Tibial nerve (tissue), 4 donors: ENCODE data around the gene C22orf42. TPM values are rescaled to one million over a fixed set of nuclear protein-coding genes. Genes with fewer than 3 reads are reported as not detected.

ENCODE experiments used
- DNase-seq, 2 donors: peaks; one replicate each; pipeline ENCODE4 v3.0.0-alpha.2; 2019; ENCODE audit warnings: low spot score in 2 of 2
- H3K27ac ChIP-seq, 4 donors: fragments of 200-600 bp; sonication (generic) in 3 of 4; one replicate each; pipeline ENCODE4 v1.5.1; 2017 to 2019; ENCODE audit warnings: mild to moderate bottlenecking in 1 of 4
- H3K27me3 ChIP-seq, 2 donors: fragments of 200-600 bp; sonication (generic) in 1 of 2; one replicate each; pipeline versions ENCODE4 v1.5.1 to v1.6.0; 2017 to 2019
- H3K36me3 ChIP-seq, 3 donors: fragments of 200-600 bp; sonication (generic); one replicate each; pipeline ENCODE4 v1.5.1; 2018 to 2019
- H3K4me1 ChIP-seq, 4 donors: fragments of 200-600 bp; sonication (generic) in 3 of 4; one replicate each; pipeline ENCODE4 v1.5.1; 2017 to 2019
- H3K4me3 ChIP-seq, 4 donors: fragments of 200-600 bp; sonication (generic) in 3 of 4; one replicate each; pipeline ENCODE4 v1.5.1; 2017 to 2019; ENCODE audit warnings: mild to moderate bottlenecking in 1 of 4, moderate library complexity in 1 of 4
- H3K9me3 ChIP-seq, 4 donors: fragments of 200-600 bp; sonication (generic) in 3 of 4; one replicate each; pipeline ENCODE4 v1.5.1; 2017 to 2019
- EP300 ChIP-seq, 2 donors: sonication (generic); formaldehyde crosslinking; IDR thresholded peaks; one replicate each; pipeline ENCODE4 v1.6.1; 2017; ENCODE audit warnings: antibody characterized with exemption in 2 of 2, mild to moderate bottlenecking in 1 of 2
- POLR2A ChIP-seq, 2 donors: fragments of 450-650 bp; IDR thresholded peaks; one replicate each; pipeline ENCODE4 v1.6.1; 2017; ENCODE audit warnings: antibody characterized with exemption in 2 of 2, mild to moderate bottlenecking in 2 of 2, moderate library complexity in 2 of 2
- WGBS, 2 donors: methylation state at CpG; one replicate each; pipeline ENCODE4 v1.1.5; 2018; 5-methylcytosine and 5-hydroxymethylcytosine counted together
- total RNA-seq, 4 donors: library from RNA; depleted of rRNA; stranded (reverse); fragments of >200 nt; gene quantifications; one replicate each; pipeline ENCODE4 v1.1.0, GENCODE V29; 2016
- TF ChIP-seq, protein P1 (sequence below), 5 experiments: fragments of 200-600 bp in 3 of 5; fragments of 450-650 bp in 2 of 5; sonication (generic) in 3 of 5; IDR thresholded peaks; one replicate each; pipeline ENCODE4 v1.5.1; 2016 to 2019; ENCODE audit warnings: antibody characterized with exemption in 5 of 5, mild to moderate bottlenecking in 3 of 5, moderate library complexity in 2 of 5

Gene C22orf42
- total RNA-seq, 4 donors from 2014 or later = not detected

DNA sequence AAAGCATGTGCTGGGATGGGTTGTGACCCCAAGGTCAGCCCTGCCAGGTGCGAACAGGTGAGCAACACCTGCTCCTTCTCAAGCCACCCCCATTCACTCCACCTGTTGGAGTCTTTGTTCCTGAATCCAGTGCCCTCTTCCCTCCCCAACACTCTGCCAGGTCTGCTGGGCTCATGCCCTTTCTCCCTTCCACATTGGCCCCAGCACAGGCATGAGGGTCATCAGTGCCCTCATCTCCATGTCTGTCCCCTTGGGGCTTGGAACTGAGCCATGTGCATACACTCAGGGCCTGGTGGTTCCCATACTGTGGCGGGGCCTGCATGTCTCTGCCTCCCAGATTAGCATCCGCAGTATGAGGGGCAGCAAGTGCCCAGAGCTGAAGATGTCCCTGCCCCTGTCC lies 26.7 kb upstream of the C22orf42 start:
- Histone ChIP-seq H3K36me3 (no peaks in the 10 kb centered on the region), H3K27ac (no peak overlapping the region), H3K4me1 (no peaks in the 10 kb centered on the region), H3K4me3 (no peak overlapping the region), H3K27me3 (no peaks in the 10 kb centered on the region), H3K9me3 (no peaks in the 10 kb centered on the region)
- WGBS, 2 donors = 85 to 98% methylated on average over 3 of the region's 3 CpGs
- DNase-seq = no peak
- TF ChIP-seq EP300 (IDR thresholded peaks at IDR 0.05) (no peak), POLR2A (IDR thresholded peaks at IDR 0.05) (no peak)
- TF ChIP-seq, protein P1, sequence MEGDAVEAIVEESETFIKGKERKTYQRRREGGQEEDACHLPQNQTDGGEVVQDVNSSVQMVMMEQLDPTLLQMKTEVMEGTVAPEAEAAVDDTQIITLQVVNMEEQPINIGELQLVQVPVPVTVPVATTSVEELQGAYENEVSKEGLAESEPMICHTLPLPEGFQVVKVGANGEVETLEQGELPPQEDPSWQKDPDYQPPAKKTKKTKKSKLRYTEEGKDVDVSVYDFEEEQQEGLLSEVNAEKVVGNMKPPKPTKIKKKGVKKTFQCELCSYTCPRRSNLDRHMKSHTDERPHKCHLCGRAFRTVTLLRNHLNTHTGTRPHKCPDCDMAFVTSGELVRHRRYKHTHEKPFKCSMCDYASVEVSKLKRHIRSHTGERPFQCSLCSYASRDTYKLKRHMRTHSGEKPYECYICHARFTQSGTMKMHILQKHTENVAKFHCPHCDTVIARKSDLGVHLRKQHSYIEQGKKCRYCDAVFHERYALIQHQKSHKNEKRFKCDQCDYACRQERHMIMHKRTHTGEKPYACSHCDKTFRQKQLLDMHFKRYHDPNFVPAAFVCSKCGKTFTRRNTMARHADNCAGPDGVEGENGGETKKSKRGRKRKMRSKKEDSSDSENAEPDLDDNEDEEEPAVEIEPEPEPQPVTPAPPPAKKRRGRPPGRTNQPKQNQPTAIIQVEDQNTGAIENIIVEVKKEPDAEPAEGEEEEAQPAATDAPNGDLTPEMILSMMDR (IDR thresholded peaks at IDR 0.05) = no peak

DNA sequence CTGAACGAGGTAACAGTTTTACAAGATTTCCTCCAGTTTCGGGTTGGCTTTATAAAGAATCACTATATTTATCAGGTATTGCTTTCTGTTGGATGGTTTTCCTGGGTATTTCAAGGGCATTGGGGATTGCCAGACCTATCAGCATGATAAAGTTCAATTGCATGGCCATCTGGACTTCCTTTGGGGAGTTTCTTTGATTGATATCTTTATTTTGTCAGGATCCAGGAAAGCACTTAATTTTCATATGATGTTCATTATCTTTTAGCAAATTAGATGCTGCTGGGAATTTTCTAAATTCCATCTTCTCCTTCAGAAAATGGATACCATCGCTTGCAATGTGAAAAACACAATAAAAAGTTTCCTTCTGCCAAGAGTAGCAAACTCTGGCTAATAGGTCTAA lies 24.5 kb upstream of the C22orf42 start:
- no peak overlapping the region for H3K4me3 ChIP-seq
- H3K9me3 ChIP-seq = no peaks in the 10 kb centered on the region
- H3K27me3 ChIP-seq = no peaks in the 10 kb centered on the region
- WGBS, 2 donors = 62 to 72% methylated on average over 3 of the region's 3 CpGs
- no peaks in the 10 kb centered on the region for H3K4me1 ChIP-seq
- no peaks in the 10 kb centered on the region for H3K36me3 ChIP-seq
- DNase-seq = no peak
- no peak for TF ChIP-seq EP300 (IDR thresholded peaks at IDR 0.05)
- no peak for TF ChIP-seq POLR2A (IDR thresholded peaks at IDR 0.05)
- TF ChIP-seq, protein P1 (IDR thresholded peaks at IDR 0.05) = no peak
- H3K27ac ChIP-seq = no peak overlapping the region

DNA sequence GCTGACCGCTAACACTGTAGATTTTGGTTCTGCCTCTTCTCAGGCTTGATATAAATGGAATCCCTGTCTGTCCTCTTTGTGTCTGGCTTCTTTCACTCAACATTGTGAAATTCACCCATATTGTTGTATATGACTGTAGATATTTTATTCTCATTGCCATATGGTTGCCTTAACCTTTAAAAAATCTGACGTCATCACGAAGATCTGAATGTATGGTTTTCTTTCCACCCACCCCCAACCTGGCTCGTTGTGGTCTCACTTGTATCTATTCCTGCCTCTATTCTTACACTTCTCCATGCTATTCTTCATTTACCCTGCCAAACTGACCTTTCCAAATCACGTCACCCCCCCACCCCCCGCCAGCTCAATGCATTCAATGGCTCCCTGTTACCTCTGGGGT lies 21.9 kb upstream of the C22orf42 start:
- H3K36me3 ChIP-seq = no peaks in the 10 kb centered on the region
- H3K27me3 ChIP-seq = peaks cover 0 to 16% of the 10 kb centered on the region in 2 donors
- H3K27ac ChIP-seq = no peak overlapping the region
- no peak for DNase-seq
- no peak overlapping the region for H3K4me3 ChIP-seq
- no peaks in the 10 kb centered on the region for H3K4me1 ChIP-seq
- peaks cover 0 to 13% (median 0%) of the 10 kb centered on the region in 4 donors for H3K9me3 ChIP-seq
- TF ChIP-seq, protein P1 (IDR thresholded peaks at IDR 0.05) = no peak
- TF ChIP-seq POLR2A (IDR thresholded peaks at IDR 0.05) = no peak
- TF ChIP-seq EP300 (IDR thresholded peaks at IDR 0.05) = no peak
- WGBS, 2 donors = 66 to 70% methylated on average over 6 of the region's 6 CpGs

DNA sequence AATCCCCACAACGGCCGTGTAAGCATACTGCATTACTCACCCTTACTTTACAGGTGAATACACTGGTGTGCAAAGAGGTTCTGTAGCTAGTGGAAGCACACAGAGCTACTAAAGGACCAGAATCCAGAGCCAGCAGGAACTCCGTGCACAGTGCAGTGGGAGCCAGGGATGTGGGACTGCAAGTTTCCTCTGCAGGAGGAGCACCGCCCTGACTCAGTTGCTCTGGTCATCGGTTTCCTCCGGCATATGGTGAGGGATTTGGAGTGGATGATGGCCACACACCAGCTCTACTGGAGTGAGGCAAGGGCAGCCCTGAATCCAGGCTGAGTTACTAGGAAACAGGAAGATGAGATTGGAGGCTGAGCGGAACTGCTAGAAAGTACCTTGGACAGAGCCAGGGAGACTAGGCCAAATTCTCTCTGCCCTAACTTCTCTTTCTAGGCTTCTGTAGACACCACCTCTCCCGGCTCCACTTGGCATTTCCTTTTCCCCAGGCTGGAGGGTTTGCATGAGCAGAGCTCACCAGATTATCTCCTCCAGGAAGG lies 18.2 kb upstream of the C22orf42 start:
- peaks cover 0 to 13% (median 0%) of the 10 kb centered on the region in 4 donors for H3K9me3 ChIP-seq
- WGBS, 2 donors = 85 to 88% methylated on average over 8 of the region's 8 CpGs
- no peak overlapping the region for H3K27ac ChIP-seq
- no peak overlapping the region for H3K4me3 ChIP-seq
- no peak for DNase-seq
- no peak for TF ChIP-seq POLR2A (IDR thresholded peaks at IDR 0.05)
- TF ChIP-seq, protein P1 (IDR thresholded peaks at IDR 0.05) = no peak
- TF ChIP-seq EP300 (IDR thresholded peaks at IDR 0.05) = no peak
- peaks cover 0 to 30% of the 10 kb centered on the region in 2 donors for H3K27me3 ChIP-seq
- no peaks in the 10 kb centered on the region for H3K4me1 ChIP-seq
- no peaks in the 10 kb centered on the region for H3K36me3 ChIP-seq

DNA sequence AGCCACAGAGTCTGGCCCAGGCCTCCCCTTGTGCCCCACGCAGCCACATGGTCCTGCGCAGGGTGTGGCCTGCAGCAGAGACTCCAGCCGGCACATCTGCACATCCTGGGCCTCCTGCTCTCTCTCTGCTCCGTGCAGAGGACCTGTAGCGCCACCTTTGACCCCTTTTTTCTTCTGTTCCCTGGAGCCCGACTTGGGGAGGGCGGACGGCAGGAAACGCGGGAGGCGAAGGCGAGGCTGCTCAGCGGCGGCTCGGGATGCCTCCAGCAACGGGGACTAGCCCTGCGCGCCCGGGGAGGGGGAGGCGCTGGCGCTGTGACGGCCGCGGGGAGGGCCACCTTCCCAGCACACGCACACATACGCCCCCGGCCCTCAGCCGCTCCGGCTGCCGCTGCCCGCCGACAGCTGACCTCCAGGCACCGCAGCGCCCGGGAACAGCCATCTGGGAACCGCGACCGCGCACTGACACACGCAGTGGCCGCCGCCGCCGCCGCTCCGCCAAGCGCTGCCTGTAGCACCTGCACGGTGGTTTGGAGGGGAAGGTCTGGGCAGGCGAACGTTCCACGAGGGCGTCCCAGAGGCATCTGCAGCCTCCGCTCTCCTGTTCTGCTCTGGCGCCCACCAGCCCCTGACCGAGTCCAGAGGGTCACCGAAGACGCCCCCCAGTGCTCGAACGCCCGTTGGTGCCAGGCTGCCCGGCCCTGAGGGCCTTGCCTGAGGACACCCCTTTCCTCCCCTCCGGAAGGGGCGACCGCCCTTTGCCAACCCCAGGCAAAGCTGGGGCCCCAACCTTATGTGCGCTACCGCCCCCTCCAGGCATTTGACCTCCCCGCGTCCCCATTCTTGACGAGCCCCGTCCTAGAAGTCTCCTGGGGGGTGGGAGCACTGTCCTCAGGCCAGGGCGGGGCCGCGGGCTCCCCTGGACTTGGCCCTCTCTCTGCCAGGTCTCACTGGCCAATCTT lies 16.9 kb upstream of the C22orf42 start:
- H3K9me3 ChIP-seq = peaks cover 0 to 13% (median 0%) of the 10 kb centered on the region in 4 donors
- H3K27me3 ChIP-seq = peaks cover 0 to 30% of the 10 kb centered on the region in 2 donors
- TF ChIP-seq, protein P1 (IDR thresholded peaks at IDR 0.05) = no peak
- TF ChIP-seq EP300 (IDR thresholded peaks at IDR 0.05) (no peak), POLR2A (IDR thresholded peaks at IDR 0.05) (no peak)
- no peak for DNase-seq
- WGBS, 2 donors = 7 to 14% methylated on average over 19 to 44 of the region's 73 CpGs
- H3K27ac ChIP-seq = no peak overlapping the region
- H3K4me3 ChIP-seq = no peak overlapping the region
- H3K4me1 ChIP-seq = no peaks in the 10 kb centered on the region
- no peaks in the 10 kb centered on the region for H3K36me3 ChIP-seq
